ENCODE data around the gene PPFIA1.

DNA sequence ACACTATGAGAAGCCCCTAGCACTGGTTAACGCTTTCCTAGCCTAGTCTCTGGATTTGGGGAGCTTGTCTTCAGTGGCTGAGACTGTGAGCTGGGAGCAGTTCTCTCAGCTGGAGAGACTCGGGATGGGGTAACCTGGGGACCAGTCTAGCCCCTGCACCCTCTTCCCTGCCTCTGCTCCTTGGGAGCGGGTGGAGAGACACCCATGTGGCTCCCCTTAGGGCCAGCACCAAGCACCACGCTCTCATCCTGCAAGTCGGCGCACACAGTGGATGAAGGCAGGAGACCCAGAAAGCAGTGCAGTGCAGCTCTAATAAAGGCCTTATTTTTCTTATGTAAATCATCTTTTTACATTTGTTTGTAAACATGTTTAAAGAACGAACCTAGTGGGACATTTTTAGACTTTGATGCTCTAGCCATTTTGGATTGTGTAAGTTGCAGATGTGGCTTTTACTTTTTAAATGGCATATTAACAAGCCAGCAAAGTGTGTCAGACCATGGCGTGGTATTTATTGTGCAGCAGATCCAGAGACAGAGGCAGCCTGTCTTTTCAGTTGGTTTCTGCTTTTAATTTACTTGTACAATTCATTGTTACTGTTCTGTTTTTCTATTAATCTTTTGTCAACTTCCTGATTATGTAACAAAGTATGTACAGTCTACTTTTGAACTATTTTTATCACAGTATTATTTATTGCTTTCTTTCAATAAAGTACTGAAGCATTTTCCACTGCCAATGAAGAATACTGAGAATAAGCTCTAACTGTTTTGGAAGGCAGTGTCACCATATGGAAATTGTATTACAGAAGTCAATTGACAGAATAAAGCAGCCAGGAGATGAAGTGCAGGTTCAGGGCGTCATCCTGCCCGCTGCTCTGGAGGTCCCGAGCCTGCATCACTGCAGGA lies 113.4 kb downstream of the PPFIA1 start:
- TF ChIP-seq EZH2 (optimal IDR thresholded peaks at IDR 0.05; ENCODE audit: low read depth, low read length) (no peak), CTCF (IDR thresholded peaks at IDR 0.05; ENCODE audit: low read length) (no peak), EZH2phosphoT487 (IDR thresholded peaks at IDR 0.05; ENCODE audit: low read length) (no peak)

Measured in MM.1S (cell line).